ENCODE measurements around the gene SFT2D1.

The SFT2D1 gene

DNA sequence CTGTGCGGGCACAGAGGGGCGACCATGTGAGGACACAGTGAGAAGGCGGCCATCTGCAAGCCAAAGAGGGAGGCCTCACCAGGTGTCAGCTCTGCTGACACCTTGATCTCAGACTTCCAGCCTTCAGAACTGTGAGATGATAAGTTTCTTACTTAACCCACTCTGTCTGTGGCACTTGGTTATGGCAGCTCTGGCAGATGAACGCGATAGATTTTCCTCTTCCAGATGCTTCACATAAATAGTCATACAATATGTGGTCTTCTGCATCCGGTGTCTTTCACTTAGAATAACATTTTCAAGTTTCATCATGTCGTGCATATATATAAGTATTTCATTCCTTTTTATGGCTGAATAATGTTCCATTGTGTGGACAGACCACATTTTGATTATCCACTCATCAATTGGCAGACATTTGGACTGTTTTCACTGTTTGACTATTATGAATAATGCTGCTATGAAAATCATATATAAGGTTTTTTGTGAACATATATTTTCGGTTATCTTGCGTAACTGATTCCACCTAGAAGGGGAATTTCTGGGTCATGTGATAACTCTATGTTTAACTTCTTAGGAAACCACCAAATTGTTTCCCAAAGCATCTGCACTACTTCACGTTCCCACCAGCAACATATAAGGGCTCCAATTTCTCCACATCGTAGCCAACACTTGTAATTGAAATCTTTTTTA, 64.3 kb downstream of the SFT2D1 start:
- Histone ChIP-seq H3K27me3 (ENCODE audit: control insufficient read depth, insufficient read depth, low read length) (0 out of 2 replicates have a peak, but pooled peaks cover 2% of the 10 kb centered on the region), H3K36me3 (ENCODE audit: control insufficient read depth, insufficient read depth, low read length) (no peaks in the 10 kb centered on the region), H3K27ac (ENCODE audit: low read length) (no peak overlapping the region), H3K4me1 (ENCODE audit: control insufficient read depth, insufficient read depth, low read length) (no peaks in the 10 kb centered on the region; the same call in 1 of the 2 replicates), H3K4me3 (ENCODE audit: low read length) (no peak overlapping the region), H3K9me3 (ENCODE audit: control insufficient read depth, insufficient read depth, low read length) (no peaks in the 10 kb centered on the region)
- no CpG with 5 or more reads among the region's 11 CpGs for WGBS (ENCODE audit: insufficient coverage, insufficient read length)
- DNase-seq (ENCODE audit: low read depth, low spot score), result no peak

DNA sequence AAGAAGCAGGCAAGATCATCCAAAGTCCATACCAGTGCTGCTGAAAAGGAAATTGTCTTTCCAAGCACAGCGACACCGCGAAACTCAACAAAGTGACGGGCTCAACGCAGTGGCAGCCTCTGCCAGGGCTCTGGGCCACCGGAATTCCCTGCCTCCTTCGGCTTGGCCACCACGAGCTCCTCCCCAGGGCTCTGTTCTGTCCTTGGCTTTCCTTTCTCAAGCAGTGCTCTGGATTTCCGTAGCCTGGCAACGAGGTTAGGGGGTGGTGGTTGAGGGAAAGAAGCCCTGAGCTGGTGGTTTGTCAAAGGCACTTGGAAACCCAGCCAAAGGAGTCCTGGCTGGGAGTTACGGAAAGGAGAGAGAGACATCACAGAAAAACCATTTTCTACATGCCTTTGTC, 65.3 kb downstream of the SFT2D1 start:
- H3K9me3 ChIP-seq (ENCODE audit: control insufficient read depth, insufficient read depth, low read length), result no peaks in the 10 kb centered on the region
- no CpG with 5 or more reads among the region's 11 CpGs for WGBS (ENCODE audit: insufficient coverage, insufficient read length)
- DNase-seq (ENCODE audit: low read depth, low spot score), result no peak
- H3K27ac ChIP-seq (ENCODE audit: low read length), result no peak overlapping the region
- H3K4me1 ChIP-seq (ENCODE audit: control insufficient read depth, insufficient read depth, low read length), result no peaks in the 10 kb centered on the region; the same call in 1 of the 2 replicates
- H3K27me3 ChIP-seq (ENCODE audit: control insufficient read depth, insufficient read depth, low read length), result 0 out of 2 replicates have a peak, but pooled peaks cover 2% of the 10 kb centered on the region
- no peaks in the 10 kb centered on the region for H3K36me3 ChIP-seq (ENCODE audit: control insufficient read depth, insufficient read depth, low read length)
- H3K4me3 ChIP-seq (ENCODE audit: low read length), result no peak overlapping the region

DNA sequence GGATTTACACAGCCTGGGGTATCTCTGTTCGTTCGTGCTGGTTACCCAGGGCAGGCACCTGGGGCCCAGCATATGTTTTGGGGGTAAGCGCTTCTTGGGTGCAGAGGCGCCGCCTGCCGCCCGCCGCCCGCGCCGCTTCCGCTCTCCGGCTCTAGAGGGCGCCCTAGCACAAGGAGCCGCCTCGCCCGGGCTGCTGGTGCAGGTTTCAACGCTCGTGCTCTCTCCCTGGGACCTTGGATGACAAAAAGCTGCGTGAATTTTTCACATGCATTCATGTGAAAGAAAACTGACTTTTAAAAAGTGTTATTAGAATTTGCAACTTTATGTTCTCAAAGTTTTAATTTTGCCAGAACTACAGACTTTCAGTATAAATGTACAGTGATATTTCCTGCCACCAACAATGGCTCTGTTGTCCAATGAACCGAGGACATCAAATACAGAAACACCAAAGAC, 66.6 kb downstream of the SFT2D1 start:
- H3K9me3 ChIP-seq (ENCODE audit: control insufficient read depth, insufficient read depth, low read length), result no peaks in the 10 kb centered on the region
- no CpG with 5 or more reads among the region's 21 CpGs for WGBS (ENCODE audit: insufficient coverage, insufficient read length)
- no peaks in the 10 kb centered on the region; the same call in 1 of the 2 replicates for H3K4me1 ChIP-seq (ENCODE audit: control insufficient read depth, insufficient read depth, low read length)
- no peaks in the 10 kb centered on the region for H3K36me3 ChIP-seq (ENCODE audit: control insufficient read depth, insufficient read depth, low read length)
- DNase-seq (ENCODE audit: low read depth, low spot score), result no peak
- no peak overlapping the region for H3K4me3 ChIP-seq (ENCODE audit: low read length)
- no peak overlapping the region for H3K27ac ChIP-seq (ENCODE audit: low read length)
- 0 out of 2 replicates have a peak, but pooled peaks cover 2% of the 10 kb centered on the region for H3K27me3 ChIP-seq (ENCODE audit: control insufficient read depth, insufficient read depth, low read length)

DNA sequence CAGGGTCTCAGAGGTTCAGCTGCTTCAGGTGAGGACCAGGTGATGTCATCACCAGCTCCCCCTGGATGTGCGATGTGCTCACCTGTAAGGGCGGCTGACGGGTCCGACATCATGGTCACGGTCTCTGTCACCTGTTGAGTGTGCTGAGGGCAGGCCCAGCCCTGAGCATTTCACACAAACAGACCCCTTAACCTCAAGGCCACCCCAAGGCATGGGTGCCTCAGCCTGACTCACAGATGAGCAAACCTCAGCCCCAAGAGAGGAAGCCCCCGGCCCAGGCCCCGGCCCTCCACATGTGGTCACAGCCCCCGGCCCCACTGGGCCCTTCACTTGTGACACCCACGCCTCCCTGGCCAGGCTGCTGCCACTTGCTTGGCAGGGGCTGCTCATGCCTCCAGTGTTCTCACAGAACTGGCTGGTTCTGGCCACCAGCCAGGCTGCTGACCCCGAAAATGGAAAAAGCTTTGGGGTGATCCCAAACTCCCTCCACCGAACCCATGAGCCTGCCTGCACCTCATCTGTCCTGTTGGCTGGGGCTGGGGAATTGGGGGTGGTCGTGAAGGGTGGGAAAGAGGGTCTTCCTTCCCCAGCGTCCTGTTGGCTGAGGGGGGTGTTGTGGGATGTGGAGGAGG, 67.5 kb downstream of the SFT2D1 start:
- no CpG with 5 or more reads among the region's 13 CpGs for WGBS (ENCODE audit: insufficient coverage, insufficient read length)

DNA sequence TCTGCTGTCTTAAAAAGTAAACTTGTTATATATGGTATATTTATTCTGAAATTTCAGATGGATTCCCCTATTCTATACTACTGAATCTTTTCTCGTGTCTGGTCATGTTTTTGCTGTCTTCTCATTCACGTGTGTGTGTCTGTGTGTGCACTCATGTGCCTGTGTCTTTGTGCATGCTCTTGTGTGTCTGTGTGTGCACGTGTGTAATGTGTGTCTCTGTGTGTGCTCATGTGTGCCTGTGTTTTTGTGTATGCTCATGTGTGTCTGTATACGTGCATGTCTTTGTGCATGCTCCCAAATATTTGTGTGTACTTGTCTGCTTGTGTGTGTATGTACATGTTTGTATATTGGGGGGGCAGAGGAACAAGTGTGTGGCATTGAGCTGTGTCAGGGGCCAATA, 68.2 kb downstream of the SFT2D1 start:
- H3K4me3 ChIP-seq (ENCODE audit: low read length), result no peak overlapping the region
- no peaks in the 10 kb centered on the region; the same call in 1 of the 2 replicates for H3K4me1 ChIP-seq (ENCODE audit: control insufficient read depth, insufficient read depth, low read length)
- no CpG with 5 or more reads among the region's 4 CpGs for WGBS (ENCODE audit: insufficient coverage, insufficient read length)
- no peaks in the 10 kb centered on the region for H3K27me3 ChIP-seq (ENCODE audit: control insufficient read depth, insufficient read depth, low read length)
- no peak for DNase-seq (ENCODE audit: low read depth, low spot score)
- no peaks in the 10 kb centered on the region for H3K9me3 ChIP-seq (ENCODE audit: control insufficient read depth, insufficient read depth, low read length)
- no peaks in the 10 kb centered on the region for H3K36me3 ChIP-seq (ENCODE audit: control insufficient read depth, insufficient read depth, low read length)
- no peak overlapping the region for H3K27ac ChIP-seq (ENCODE audit: low read length)

More for the DNA sequence above, 67.5 kb downstream of the SFT2D1 start:
- no peak overlapping the region for H3K27ac ChIP-seq (ENCODE audit: low read length)
- no peaks in the 10 kb centered on the region for H3K36me3 ChIP-seq (ENCODE audit: control insufficient read depth, insufficient read depth, low read length)
- no peak overlapping the region for H3K4me3 ChIP-seq (ENCODE audit: low read length)
- no peaks in the 10 kb centered on the region; the same call in 1 of the 2 replicates for H3K4me1 ChIP-seq (ENCODE audit: control insufficient read depth, insufficient read depth, low read length)
- H3K9me3 ChIP-seq (ENCODE audit: control insufficient read depth, insufficient read depth, low read length), result no peaks in the 10 kb centered on the region
- H3K27me3 ChIP-seq (ENCODE audit: control insufficient read depth, insufficient read depth, low read length), result 0 out of 2 replicates have a peak, but pooled peaks cover 2% of the 10 kb centered on the region
- no peak for DNase-seq (ENCODE audit: low read depth, low spot score)

DNA sequence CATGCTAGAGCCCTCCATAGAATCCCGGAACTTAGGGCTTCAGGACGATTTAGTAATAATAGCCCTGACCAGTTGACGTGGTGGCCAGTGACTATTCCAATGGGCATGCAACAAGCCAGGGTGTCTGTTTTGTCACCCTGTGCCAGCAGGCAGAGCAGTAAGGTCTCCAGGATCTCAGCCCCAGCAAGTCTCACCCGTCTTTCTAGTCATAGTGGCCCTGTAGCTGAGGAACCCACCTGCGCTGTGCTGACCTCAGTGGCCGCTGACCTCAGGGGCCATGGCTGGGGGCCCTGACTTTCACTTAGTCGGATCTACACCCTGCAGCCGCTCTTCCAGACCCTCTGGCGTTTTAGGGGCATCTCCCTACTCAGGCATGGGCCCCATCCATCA, 71.0 kb downstream of the SFT2D1 start:
- no peaks in the 10 kb centered on the region for H3K9me3 ChIP-seq (ENCODE audit: control insufficient read depth, insufficient read depth, low read length)
- WGBS (ENCODE audit: insufficient coverage, insufficient read length), result no CpG with 5 or more reads among the region's 9 CpGs
- no peak overlapping the region for H3K4me3 ChIP-seq (ENCODE audit: low read length)
- no peak for DNase-seq (ENCODE audit: low read depth, low spot score)
- H3K27me3 ChIP-seq (ENCODE audit: control insufficient read depth, insufficient read depth, low read length), result peaks cover 2% of the 10 kb centered on the region; the same call in 1 of the 2 replicates
- H3K4me1 ChIP-seq (ENCODE audit: control insufficient read depth, insufficient read depth, low read length), result 0 out of 2 replicates have a peak, but pooled peaks cover 2% of the 10 kb centered on the region
- no peaks in the 10 kb centered on the region for H3K36me3 ChIP-seq (ENCODE audit: control insufficient read depth, insufficient read depth, low read length)
- H3K27ac ChIP-seq (ENCODE audit: low read length), result no peak overlapping the region

DNA sequence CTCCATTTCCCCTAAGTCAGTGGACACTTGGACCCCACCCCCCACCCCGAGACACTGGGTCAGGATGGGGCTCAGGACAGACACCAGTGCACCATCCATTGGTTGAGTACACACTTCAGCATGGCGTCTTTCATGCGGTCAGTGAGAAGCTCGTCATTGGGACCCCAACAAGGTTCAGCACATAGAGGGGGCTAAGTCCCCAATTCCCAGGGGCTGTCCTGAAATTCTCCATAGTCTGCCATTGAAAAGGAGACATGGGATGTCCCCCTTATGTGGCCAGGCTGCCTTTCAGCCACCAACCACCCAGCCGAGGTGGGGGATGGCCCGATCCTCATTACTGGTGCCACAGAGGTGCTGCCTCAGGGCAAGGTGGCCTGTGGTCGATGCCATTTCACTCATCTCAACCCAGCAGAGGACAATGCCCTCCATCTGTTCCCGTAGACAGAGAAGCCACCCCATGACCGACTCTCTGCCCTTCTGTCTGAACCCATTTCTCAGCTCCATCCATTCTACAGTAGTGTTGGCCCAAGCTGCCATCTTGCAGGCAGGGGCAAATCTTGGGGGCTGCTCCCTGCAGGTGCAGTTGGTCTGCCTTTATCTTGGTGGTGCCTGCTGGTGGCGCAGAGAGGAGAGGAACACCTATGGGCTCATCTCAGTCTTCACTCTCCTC, 71.5 kb downstream of the SFT2D1 start:
- H3K4me3 ChIP-seq (ENCODE audit: low read length), result no peak overlapping the region
- no peaks in the 10 kb centered on the region for H3K36me3 ChIP-seq (ENCODE audit: control insufficient read depth, insufficient read depth, low read length)
- no peak overlapping the region for H3K27ac ChIP-seq (ENCODE audit: low read length)
- no CpG with 5 or more reads among the region's 10 CpGs for WGBS (ENCODE audit: insufficient coverage, insufficient read length)
- DNase-seq (ENCODE audit: low read depth, low spot score), result no peak
- peaks cover 2% of the 10 kb centered on the region; the same call in 1 of the 2 replicates for H3K27me3 ChIP-seq (ENCODE audit: control insufficient read depth, insufficient read depth, low read length)
- no peaks in the 10 kb centered on the region for H3K9me3 ChIP-seq (ENCODE audit: control insufficient read depth, insufficient read depth, low read length)
- H3K4me1 ChIP-seq (ENCODE audit: control insufficient read depth, insufficient read depth, low read length), result 0 out of 2 replicates have a peak, but pooled peaks cover 2% of the 10 kb centered on the region

Measured in iPS DF 6.9 (cell line).